SK-N-SH (cell line): ENCODE data around the gene SMAD7.

Source experiments
- EZH2phosphoT487 ChIP-seq: fragments of 200-600 bp; sonication (generic); IDR thresholded peaks from 2 replicates; pipeline ENCODE4 v1.6.1; 2017; ENCODE audit warnings: low read depth, mixed run types, mild to moderate bottlenecking, antibody characterized with exemption, moderate library complexity, borderline replicate concordance
- FOXJ3 ChIP-seq: sonication (generic); formaldehyde crosslinking; IDR thresholded peaks from 2 replicates; pipeline ENCODE4 v1.5.1; 2020; ENCODE audit warnings: mild to moderate bottlenecking, missing genetic modification reagents
- GABPA ChIP-seq: IDR thresholded peaks from 2 replicates; pipeline ENCODE4 v1.4.0; 2012; ENCODE audit warnings: low read depth, mild to moderate bottlenecking
- JUND ChIP-seq: IDR thresholded peaks from 2 replicates; pipeline ENCODE4 v1.4.0; 2012
- RAD21 ChIP-seq: IDR thresholded peaks from 2 replicates; pipeline ENCODE4 v1.6.1; 2012; ENCODE audit warnings: mild to moderate bottlenecking, low read length
- SMC3 ChIP-seq: IDR thresholded peaks from 2 replicates; pipeline ENCODE4 v1.6.1; 2012; ENCODE audit warnings: low read depth, low read length, improper control_type of control experiment
- YY1 ChIP-seq: IDR thresholded peaks from 2 replicates; pipeline ENCODE4 v1.4.0; 2012; ENCODE audit warnings: low read depth, mild to moderate bottlenecking
- TF ChIP-seq, protein P1 (sequence below): IDR thresholded peaks from 2 replicates; pipeline ENCODE4 v1.6.1; 2012; ENCODE audit warnings: mild to moderate bottlenecking, low read depth, low read length, moderate library complexity
- TF ChIP-seq, protein P2 (sequence below): fragments of 150-350 bp; IDR thresholded peaks from 2 replicates; pipeline ENCODE4 v1.6.1; 2016; ENCODE audit warnings: mild to moderate bottlenecking, low read depth, low read length
- TF ChIP-seq, protein P3 (sequence below): fragments of 200-600 bp; sonication (generic); IDR thresholded peaks from 2 replicates; pipeline ENCODE4 v1.6.1; 2017; ENCODE audit warnings: antibody characterized with exemption, mild to moderate bottlenecking, moderate library complexity
- TF ChIP-seq, protein P4 (sequence below): IDR thresholded peaks from 2 replicates; pipeline ENCODE4 v1.4.0; 2012; ENCODE audit warnings: low read depth, borderline replicate concordance
- TF ChIP-seq, protein P5 (sequence below): IDR thresholded peaks from 2 replicates; pipeline ENCODE4 v1.4.0; 2012; ENCODE audit warnings: low read depth, borderline replicate concordance

DNA sequence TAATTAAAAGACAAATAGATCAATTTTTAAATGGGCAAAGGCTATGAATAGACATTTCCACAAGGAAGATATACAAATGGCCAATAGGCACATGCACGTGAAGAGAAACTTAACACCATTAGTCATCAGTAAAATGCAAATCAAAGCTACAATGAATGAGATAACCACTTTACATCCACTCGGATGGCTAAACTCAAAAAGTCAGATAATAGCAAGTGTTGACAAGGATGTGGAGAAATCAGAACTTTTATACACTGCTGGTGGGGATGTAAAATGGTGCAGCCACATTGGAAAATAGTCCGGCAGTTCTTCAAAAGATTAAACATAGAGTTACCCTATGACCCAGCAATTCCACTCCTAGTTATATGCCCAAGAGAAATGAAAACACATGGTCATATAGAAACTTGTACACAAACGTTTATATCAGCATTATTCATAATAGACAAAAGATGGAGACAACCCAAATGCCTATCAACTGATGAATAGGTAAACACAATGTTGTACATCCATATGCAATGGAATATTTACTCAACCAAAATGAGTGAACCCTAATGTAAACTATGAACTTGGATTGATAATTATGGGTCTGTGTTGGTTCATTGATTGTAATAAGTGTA, 51.1 kb downstream of the SMAD7 start:
- TF ChIP-seq GABPA (no peak), RAD21 (no peak), JUND (no peak), FOXJ3 (CRISPR knock-in tag) (no peak), YY1 (no peak), EZH2phosphoT487 (no peak), SMC3 (no peak)
- TF ChIP-seq, protein P1, sequence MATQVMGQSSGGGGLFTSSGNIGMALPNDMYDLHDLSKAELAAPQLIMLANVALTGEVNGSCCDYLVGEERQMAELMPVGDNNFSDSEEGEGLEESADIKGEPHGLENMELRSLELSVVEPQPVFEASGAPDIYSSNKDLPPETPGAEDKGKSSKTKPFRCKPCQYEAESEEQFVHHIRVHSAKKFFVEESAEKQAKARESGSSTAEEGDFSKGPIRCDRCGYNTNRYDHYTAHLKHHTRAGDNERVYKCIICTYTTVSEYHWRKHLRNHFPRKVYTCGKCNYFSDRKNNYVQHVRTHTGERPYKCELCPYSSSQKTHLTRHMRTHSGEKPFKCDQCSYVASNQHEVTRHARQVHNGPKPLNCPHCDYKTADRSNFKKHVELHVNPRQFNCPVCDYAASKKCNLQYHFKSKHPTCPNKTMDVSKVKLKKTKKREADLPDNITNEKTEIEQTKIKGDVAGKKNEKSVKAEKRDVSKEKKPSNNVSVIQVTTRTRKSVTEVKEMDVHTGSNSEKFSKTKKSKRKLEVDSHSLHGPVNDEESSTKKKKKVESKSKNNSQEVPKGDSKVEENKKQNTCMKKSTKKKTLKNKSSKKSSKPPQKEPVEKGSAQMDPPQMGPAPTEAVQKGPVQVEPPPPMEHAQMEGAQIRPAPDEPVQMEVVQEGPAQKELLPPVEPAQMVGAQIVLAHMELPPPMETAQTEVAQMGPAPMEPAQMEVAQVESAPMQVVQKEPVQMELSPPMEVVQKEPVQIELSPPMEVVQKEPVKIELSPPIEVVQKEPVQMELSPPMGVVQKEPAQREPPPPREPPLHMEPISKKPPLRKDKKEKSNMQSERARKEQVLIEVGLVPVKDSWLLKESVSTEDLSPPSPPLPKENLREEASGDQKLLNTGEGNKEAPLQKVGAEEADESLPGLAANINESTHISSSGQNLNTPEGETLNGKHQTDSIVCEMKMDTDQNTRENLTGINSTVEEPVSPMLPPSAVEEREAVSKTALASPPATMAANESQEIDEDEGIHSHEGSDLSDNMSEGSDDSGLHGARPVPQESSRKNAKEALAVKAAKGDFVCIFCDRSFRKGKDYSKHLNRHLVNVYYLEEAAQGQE = no peak
- TF ChIP-seq, protein P2, sequence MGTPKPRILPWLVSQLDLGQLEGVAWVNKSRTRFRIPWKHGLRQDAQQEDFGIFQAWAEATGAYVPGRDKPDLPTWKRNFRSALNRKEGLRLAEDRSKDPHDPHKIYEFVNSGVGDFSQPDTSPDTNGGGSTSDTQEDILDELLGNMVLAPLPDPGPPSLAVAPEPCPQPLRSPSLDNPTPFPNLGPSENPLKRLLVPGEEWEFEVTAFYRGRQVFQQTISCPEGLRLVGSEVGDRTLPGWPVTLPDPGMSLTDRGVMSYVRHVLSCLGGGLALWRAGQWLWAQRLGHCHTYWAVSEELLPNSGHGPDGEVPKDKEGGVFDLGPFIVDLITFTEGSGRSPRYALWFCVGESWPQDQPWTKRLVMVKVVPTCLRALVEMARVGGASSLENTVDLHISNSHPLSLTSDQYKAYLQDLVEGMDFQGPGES = no peak
- TF ChIP-seq, protein P3, sequence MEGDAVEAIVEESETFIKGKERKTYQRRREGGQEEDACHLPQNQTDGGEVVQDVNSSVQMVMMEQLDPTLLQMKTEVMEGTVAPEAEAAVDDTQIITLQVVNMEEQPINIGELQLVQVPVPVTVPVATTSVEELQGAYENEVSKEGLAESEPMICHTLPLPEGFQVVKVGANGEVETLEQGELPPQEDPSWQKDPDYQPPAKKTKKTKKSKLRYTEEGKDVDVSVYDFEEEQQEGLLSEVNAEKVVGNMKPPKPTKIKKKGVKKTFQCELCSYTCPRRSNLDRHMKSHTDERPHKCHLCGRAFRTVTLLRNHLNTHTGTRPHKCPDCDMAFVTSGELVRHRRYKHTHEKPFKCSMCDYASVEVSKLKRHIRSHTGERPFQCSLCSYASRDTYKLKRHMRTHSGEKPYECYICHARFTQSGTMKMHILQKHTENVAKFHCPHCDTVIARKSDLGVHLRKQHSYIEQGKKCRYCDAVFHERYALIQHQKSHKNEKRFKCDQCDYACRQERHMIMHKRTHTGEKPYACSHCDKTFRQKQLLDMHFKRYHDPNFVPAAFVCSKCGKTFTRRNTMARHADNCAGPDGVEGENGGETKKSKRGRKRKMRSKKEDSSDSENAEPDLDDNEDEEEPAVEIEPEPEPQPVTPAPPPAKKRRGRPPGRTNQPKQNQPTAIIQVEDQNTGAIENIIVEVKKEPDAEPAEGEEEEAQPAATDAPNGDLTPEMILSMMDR = no peak
- TF ChIP-seq, protein P4, sequence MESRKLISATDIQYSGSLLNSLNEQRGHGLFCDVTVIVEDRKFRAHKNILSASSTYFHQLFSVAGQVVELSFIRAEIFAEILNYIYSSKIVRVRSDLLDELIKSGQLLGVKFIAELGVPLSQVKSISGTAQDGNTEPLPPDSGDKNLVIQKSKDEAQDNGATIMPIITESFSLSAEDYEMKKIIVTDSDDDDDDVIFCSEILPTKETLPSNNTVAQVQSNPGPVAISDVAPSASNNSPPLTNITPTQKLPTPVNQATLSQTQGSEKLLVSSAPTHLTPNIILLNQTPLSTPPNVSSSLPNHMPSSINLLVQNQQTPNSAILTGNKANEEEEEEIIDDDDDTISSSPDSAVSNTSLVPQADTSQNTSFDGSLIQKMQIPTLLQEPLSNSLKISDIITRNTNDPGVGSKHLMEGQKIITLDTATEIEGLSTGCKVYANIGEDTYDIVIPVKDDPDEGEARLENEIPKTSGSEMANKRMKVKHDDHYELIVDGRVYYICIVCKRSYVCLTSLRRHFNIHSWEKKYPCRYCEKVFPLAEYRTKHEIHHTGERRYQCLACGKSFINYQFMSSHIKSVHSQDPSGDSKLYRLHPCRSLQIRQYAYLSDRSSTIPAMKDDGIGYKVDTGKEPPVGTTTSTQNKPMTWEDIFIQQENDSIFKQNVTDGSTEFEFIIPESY = no peak
- TF ChIP-seq, protein P5, sequence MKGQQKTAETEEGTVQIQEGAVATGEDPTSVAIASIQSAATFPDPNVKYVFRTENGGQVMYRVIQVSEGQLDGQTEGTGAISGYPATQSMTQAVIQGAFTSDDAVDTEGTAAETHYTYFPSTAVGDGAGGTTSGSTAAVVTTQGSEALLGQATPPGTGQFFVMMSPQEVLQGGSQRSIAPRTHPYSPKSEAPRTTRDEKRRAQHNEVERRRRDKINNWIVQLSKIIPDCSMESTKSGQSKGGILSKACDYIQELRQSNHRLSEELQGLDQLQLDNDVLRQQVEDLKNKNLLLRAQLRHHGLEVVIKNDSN = no peak
